ENCODE measurements around the gene HPS1. TPM values are rescaled to one million over a fixed set of nuclear protein-coding genes. Genes with fewer than 3 reads are reported as not detected.

Gene HPS1
- total and polyA plus RNA-seq, 2 experiments from 2014 or later = 21.4 to 51.2 TPM

DNA sequence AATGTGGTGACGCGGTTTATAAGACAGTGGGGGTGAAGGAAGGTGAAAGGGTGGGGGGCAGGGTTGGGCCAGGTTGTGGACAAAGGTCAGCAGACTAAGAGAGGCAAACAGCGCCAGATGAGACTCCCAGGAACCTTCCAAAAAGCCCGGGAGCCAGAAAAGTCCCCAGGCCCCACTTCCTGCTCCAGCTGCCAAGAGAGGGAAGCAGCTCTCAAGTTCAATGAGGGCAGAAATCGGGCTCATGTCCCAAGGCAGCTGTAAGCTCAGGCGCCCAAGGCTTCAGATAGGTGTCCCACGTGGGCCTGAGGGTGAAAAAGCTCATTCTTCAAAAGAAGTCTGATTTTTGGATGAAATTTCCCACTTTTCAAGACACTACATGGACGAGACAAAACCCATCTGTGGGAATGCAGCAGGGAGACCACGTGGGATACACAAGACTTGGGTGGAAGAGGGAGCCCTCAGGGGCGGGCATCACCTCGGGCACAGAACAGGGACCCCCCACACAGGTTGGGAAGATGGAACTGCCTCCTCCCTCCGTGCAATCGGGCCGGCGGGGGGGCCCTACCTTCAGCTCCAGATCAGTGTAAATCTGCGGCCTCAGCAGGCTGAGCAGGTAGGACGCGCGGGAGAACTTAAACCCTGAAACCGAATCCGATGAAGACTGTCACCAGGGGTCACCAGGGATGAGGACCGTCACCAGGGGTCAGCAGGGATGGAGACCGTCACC is 39.6 kb downstream of the HPS1 start:
- ATAC-seq = no peak

More for the DNA sequence above, 39.6 kb downstream of the HPS1 start:
- H3K27ac ChIP-seq (ENCODE audit: low read depth) = no peak overlapping the region
- H3K4me3 ChIP-seq = no peak overlapping the region
- H3K4me1 ChIP-seq (ENCODE audit: insufficient read depth) = no peaks in the 10 kb centered on the region
- DNase-seq (ENCODE audit: low spot score) = no peak
- H3K9me2 ChIP-seq (ENCODE audit: insufficient read depth) = peaks cover 8% of the 10 kb centered on the region; the same call in 1 of the 2 replicates
- TF ChIP-seq ZNF331 (CRISPR knock-in tag; IDR thresholded peaks at IDR 0.05; ENCODE audit: low read depth) (no peak), NANOG (IDR thresholded peaks at IDR 0.05; ENCODE audit: borderline replicate concordance) (no peak), JUNB (IDR thresholded peaks at IDR 0.05; ENCODE audit: unreplicated experiment) (no peak), EZH2 (IDR thresholded peaks at IDR 0.05; ENCODE audit: low read depth, unreplicated experiment) (no peak), STAT1 (IDR thresholded peaks at IDR 0.05; ENCODE audit: unreplicated experiment) (no peak), CREB1 (CRISPR knock-in tag; IDR thresholded peaks at IDR 0.05; ENCODE audit: low read depth) (no peak), EZH2phosphoT487 (IDR thresholded peaks at IDR 0.05; ENCODE audit: unreplicated experiment) (no peak), POLR2AphosphoS5 (IDR thresholded peaks at IDR 0.05; ENCODE audit: low read depth) (no peak), ZNF114 (CRISPR knock-in tag; IDR thresholded peaks at IDR 0.05) (no peak)
- TF ChIP-seq, protein P1, sequence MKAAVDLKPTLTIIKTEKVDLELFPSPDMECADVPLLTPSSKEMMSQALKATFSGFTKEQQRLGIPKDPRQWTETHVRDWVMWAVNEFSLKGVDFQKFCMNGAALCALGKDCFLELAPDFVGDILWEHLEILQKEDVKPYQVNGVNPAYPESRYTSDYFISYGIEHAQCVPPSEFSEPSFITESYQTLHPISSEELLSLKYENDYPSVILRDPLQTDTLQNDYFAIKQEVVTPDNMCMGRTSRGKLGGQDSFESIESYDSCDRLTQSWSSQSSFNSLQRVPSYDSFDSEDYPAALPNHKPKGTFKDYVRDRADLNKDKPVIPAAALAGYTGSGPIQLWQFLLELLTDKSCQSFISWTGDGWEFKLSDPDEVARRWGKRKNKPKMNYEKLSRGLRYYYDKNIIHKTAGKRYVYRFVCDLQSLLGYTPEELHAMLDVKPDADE (IDR thresholded peaks at IDR 0.05) = no peak
- TF ChIP-seq, protein P2, sequence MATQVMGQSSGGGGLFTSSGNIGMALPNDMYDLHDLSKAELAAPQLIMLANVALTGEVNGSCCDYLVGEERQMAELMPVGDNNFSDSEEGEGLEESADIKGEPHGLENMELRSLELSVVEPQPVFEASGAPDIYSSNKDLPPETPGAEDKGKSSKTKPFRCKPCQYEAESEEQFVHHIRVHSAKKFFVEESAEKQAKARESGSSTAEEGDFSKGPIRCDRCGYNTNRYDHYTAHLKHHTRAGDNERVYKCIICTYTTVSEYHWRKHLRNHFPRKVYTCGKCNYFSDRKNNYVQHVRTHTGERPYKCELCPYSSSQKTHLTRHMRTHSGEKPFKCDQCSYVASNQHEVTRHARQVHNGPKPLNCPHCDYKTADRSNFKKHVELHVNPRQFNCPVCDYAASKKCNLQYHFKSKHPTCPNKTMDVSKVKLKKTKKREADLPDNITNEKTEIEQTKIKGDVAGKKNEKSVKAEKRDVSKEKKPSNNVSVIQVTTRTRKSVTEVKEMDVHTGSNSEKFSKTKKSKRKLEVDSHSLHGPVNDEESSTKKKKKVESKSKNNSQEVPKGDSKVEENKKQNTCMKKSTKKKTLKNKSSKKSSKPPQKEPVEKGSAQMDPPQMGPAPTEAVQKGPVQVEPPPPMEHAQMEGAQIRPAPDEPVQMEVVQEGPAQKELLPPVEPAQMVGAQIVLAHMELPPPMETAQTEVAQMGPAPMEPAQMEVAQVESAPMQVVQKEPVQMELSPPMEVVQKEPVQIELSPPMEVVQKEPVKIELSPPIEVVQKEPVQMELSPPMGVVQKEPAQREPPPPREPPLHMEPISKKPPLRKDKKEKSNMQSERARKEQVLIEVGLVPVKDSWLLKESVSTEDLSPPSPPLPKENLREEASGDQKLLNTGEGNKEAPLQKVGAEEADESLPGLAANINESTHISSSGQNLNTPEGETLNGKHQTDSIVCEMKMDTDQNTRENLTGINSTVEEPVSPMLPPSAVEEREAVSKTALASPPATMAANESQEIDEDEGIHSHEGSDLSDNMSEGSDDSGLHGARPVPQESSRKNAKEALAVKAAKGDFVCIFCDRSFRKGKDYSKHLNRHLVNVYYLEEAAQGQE (IDR thresholded peaks at IDR 0.05; ENCODE audit: unreplicated experiment) = no peak
- TF ChIP-seq, protein P3, sequence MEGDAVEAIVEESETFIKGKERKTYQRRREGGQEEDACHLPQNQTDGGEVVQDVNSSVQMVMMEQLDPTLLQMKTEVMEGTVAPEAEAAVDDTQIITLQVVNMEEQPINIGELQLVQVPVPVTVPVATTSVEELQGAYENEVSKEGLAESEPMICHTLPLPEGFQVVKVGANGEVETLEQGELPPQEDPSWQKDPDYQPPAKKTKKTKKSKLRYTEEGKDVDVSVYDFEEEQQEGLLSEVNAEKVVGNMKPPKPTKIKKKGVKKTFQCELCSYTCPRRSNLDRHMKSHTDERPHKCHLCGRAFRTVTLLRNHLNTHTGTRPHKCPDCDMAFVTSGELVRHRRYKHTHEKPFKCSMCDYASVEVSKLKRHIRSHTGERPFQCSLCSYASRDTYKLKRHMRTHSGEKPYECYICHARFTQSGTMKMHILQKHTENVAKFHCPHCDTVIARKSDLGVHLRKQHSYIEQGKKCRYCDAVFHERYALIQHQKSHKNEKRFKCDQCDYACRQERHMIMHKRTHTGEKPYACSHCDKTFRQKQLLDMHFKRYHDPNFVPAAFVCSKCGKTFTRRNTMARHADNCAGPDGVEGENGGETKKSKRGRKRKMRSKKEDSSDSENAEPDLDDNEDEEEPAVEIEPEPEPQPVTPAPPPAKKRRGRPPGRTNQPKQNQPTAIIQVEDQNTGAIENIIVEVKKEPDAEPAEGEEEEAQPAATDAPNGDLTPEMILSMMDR (conservative IDR thresholded peaks at IDR 0.05; ENCODE audit: low read depth in 2 of 2) = no peak
- TF ChIP-seq, protein P4, sequence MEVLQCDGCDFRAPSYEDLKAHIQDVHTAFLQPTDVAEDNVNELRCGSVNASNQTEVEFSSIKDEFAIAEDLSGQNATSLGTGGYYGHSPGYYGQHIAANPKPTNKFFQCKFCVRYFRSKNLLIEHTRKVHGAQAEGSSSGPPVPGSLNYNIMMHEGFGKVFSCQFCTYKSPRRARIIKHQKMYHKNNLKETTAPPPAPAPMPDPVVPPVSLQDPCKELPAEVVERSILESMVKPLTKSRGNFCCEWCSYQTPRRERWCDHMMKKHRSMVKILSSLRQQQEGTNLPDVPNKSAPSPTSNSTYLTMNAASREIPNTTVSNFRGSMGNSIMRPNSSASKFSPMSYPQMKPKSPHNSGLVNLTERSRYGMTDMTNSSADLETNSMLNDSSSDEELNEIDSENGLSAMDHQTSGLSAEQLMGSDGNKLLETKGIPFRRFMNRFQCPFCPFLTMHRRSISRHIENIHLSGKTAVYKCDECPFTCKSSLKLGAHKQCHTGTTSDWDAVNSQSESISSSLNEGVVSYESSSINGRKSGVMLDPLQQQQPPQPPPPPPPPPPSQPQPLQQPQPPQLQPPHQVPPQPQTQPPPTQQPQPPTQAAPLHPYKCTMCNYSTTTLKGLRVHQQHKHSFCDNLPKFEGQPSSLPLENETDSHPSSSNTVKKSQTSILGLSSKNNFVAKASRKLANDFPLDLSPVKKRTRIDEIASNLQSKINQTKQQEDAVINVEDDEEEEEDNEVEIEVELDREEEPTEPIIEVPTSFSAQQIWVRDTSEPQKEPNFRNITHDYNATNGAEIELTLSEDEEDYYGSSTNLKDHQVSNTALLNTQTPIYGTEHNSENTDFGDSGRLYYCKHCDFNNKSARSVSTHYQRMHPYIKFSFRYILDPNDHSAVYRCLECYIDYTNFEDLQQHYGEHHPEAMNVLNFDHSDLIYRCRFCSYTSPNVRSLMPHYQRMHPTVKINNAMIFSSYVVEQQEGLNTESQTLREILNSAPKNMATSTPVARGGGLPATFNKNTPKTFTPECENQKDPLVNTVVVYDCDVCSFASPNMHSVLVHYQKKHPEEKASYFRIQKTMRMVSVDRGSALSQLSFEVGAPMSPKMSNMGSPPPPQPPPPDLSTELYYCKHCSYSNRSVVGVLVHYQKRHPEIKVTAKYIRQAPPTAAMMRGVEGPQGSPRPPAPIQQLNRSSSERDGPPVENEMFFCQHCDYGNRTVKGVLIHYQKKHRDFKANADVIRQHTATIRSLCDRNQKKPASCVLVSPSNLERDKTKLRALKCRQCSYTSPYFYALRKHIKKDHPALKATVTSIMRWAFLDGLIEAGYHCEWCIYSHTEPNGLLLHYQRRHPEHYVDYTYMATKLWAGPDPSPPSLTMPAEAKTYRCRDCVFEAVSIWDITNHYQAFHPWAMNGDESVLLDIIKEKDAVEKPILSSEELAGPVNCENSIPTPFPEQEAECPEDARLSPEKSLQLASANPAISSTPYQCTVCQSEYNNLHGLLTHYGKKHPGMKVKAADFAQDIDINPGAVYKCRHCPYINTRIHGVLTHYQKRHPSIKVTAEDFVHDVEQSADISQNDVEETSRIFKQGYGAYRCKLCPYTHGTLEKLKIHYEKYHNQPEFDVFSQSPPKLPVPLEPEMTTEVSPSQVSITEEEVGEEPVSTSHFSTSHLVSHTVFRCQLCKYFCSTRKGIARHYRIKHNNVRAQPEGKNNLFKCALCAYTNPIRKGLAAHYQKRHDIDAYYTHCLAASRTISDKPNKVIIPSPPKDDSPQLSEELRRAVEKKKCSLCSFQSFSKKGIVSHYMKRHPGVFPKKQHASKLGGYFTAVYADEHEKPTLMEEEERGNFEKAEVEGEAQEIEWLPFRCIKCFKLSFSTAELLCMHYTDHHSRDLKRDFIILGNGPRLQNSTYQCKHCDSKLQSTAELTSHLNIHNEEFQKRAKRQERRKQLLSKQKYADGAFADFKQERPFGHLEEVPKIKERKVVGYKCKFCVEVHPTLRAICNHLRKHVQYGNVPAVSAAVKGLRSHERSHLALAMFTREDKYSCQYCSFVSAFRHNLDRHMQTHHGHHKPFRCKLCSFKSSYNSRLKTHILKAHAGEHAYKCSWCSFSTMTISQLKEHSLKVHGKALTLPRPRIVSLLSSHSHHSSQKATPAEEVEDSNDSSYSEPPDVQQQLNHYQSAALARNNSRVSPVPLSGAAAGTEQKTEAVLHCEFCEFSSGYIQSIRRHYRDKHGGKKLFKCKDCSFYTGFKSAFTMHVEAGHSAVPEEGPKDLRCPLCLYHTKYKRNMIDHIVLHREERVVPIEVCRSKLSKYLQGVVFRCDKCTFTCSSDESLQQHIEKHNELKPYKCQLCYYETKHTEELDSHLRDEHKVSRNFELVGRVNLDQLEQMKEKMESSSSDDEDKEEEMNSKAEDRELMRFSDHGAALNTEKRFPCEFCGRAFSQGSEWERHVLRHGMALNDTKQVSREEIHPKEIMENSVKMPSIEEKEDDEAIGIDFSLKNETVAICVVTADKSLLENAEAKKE (CRISPR knock-in tag; IDR thresholded peaks at IDR 0.05) = no peak
- Mint-ChIP-seq H3K27ac (no peak overlapping the region), H3K9me3 (no peaks in the 10 kb centered on the region), H3K27me3 (ENCODE audit: insufficient read depth, low read depth, poor library complexity) (peaks cover 4% of the 10 kb centered on the region), H3K4me1 (peaks cover 8% of the 10 kb centered on the region), H3K36me3 (ENCODE audit: low read depth) (no peaks in the 10 kb centered on the region; the same call in 2 of the 3 replicates), H3K4me3 (no peak overlapping the region)
- no peaks in the 10 kb centered on the region for H3K79me2 ChIP-seq (replicated peaks; ENCODE audit: insufficient read depth)
- H3K4me2 ChIP-seq = no peak overlapping the region
- no peaks in the 10 kb centered on the region for H3K36me3 ChIP-seq (ENCODE audit: insufficient read depth)
- H3K27me3 ChIP-seq (ENCODE audit: insufficient read depth) = no peaks in the 10 kb centered on the region
- no peak overlapping the region for H2AFZ ChIP-seq
- no peaks in the 10 kb centered on the region for H4K20me1 ChIP-seq (replicated peaks; ENCODE audit: insufficient read depth)
- no peaks in the 10 kb centered on the region for H3F3A ChIP-seq (replicated peaks; ENCODE audit: low read depth)
